GM10266 (cell line): ENCODE measurements around the gene BLOC1S1.

Experiments used
- DNase-seq: peaks from one replicate; pipeline ENCODE4 v3.0.0; 2012; ENCODE audit errors: extremely low spot score
- CTCF ChIP-seq: IDR thresholded peaks from 2 replicates; pipeline ENCODE4 v1.5.1; 2012; ENCODE audit warnings: mild to moderate bottlenecking, low read depth; ENCODE audit not compliant: control insufficient read depth, insufficient read depth; ENCODE audit errors: missing control alignments

Gene BLOC1S1

GRCh38 chr12:55699471-55700055, 16.3 kb upstream of the BLOC1S1 start:
- no peak for TF ChIP-seq CTCF
- DNase-seq: no peak

- DNase-seq: no peak
Measured at GRCh38 chr12:55700255-55701018, 15.4 kb upstream of the BLOC1S1 start.

GRCh38 chr12:55702861-55703260, 13.0 kb upstream of the BLOC1S1 start:
- DNase-seq: no peak
- TF ChIP-seq CTCF: no peak

More at GRCh38 chr12:55700255-55701018, 15.4 kb upstream of the BLOC1S1 start:
- no peak for TF ChIP-seq CTCF

- TF ChIP-seq CTCF: no peak
- no peak for DNase-seq
Measured at GRCh38 chr12:55703288-55703687, 12.6 kb upstream of the BLOC1S1 start.

- TF ChIP-seq CTCF: no peak
- DNase-seq: no peak
Measured at GRCh38 chr12:55703901-55704761, 11.7 kb upstream of the BLOC1S1 start.

GRCh38 chr12:55704824-55705718, 10.8 kb upstream of the BLOC1S1 start:
- no peak for TF ChIP-seq CTCF
- no peak for DNase-seq
